HG03139 (cell line): ENCODE data around the gene AMOTL2.

Source experiments
- ATAC-seq: cut with Tn5 transposase; IDR thresholded peaks from one replicate; pipeline ENCODE4 v1.9.1; 2021; ENCODE audit not compliant: unreplicated experiment

Gene AMOTL2

DNA sequence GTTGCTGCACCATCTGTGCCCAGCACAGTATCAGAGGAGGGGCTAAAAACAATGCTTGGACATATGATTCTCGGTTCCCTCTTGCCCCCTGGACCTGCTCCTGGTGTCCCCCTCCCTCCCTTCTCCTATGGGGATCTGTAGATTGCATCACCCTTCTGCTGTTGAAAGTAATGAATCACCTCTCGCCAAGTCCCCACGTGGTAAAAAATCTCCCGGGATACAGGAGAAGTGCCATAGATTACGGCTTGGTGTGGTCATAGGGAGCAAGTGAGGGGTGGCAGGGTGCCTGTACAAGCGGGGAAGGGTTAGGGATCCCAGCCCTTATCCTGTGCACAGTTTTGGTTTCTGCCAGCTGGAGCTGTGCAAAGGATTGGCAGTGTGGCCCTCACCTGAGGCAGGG, 37.7 kb downstream of the AMOTL2 start:
- ATAC-seq = no peak

DNA sequence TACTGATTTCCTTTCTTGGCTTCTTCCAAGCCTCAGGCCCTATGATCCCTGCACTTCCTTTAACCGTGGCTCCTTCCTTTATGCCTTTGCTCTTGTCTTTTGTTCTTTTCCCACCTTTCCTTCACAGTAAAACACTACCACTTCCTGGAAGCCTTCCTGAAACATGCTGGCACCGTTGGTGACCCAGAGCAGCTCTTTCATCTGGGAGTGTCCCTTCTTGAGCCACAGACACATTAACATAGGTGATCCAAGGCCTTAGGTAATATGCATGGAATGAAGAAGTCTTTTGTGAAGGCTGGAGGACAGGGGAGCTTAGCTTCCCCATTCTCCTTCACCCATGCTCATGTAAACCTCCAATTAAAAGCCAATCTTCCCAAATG, 39.4 kb downstream of the AMOTL2 start:
- no peak for ATAC-seq

DNA sequence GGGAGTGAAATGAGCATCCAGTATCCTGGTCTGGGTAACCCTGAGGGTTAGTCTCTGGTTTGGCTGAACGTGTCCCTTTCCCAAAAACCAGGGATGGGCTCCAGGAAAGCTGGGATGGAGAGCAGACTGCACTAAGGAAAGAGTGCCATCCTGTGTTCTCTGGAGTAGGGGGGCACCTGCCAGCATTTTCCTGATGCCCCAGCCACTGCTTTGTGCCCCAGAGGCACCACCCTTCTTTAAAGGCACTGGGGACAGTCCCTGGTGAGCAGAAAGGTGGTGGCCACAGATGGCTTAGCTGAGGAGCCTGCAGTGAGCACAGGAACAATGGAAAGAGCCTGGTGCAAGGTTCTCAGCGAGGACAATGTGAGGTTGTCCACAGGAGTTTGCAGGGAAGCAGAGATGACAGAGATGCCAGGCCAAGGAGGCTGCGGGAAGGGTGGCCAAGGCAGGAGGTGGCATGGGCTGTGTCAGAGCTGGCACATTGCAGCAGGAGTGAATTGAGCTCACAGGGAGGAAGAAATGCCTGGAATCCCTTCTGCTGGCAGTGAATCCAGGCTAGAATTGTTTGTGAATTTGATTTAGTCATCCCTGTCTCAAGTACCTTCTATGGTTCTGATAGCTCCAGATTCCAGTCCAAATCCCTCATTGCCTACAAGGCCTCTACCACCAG, 39.9 kb downstream of the AMOTL2 start:
- ATAC-seq = no peak

DNA sequence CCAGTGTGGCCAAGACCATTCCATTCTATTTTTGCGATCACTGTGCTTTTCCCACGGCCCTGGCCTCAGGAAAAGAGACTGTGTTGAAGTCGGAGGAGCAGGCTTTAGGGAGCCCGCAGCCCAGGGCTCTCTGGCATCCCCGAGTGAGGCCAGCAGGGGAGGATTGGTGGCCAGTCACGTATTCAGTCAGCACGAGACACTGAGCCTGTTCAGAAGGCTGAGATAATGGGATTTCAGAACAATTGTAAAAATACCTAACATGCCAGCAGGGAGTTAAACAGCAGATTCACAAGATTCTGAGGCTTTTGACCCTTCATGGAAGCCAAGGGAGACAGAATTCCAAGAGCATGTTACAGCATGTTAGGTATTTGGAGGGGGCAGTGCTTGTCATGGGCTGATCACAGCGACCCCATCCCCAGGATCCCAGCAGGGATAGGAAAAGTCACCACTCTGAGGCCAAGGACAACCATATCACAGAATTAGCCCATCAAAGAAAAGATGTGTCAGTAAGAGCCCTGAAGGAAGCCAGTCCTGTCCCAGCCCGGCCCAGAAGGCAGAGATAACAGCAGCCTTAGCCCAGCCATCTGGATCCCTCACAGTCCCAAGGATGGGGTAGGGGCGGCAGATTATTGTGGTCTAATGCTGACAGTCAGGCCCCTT, 40.6 kb downstream of the AMOTL2 start:
- no peak for ATAC-seq

DNA sequence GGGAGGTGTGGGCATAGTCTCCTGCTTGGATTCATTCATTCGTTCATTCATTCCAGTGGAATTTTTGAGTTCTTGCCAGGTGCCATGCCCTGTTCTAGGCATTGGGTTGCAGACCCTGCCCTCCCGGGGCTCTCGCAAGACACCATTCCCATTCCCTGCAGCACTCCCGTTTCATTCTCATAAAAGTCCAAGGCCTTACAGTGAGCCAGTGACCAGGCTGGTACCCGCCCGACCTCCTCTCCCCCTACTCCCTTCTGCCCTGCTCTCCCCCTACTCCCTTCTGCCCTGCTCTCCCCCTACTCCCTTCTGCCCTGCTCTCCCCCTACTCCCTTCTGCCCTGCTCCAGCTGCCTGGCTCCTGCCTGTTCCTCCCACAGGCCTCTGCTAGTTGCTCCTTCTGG, 41.9 kb downstream of the AMOTL2 start:
- no peak for ATAC-seq

DNA sequence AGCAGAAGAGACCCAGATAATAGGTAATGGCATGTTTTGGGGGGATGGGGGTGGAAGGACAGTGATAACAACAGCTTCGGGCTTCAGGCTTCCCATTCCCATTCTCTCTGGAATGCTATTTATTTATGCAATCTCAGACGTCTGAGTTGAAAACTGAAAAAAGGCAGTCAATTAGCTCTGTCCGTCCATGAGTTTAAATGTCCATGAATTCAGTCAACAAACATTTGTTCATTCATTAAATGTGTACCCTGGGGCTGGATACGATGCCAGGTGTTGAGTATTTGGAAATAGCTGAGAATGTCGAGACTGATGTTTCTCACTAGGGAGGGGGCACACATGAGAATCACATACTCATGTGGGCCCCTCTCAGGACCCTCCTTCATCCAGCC, 42.4 kb downstream of the AMOTL2 start:
- ATAC-seq = no peak

DNA sequence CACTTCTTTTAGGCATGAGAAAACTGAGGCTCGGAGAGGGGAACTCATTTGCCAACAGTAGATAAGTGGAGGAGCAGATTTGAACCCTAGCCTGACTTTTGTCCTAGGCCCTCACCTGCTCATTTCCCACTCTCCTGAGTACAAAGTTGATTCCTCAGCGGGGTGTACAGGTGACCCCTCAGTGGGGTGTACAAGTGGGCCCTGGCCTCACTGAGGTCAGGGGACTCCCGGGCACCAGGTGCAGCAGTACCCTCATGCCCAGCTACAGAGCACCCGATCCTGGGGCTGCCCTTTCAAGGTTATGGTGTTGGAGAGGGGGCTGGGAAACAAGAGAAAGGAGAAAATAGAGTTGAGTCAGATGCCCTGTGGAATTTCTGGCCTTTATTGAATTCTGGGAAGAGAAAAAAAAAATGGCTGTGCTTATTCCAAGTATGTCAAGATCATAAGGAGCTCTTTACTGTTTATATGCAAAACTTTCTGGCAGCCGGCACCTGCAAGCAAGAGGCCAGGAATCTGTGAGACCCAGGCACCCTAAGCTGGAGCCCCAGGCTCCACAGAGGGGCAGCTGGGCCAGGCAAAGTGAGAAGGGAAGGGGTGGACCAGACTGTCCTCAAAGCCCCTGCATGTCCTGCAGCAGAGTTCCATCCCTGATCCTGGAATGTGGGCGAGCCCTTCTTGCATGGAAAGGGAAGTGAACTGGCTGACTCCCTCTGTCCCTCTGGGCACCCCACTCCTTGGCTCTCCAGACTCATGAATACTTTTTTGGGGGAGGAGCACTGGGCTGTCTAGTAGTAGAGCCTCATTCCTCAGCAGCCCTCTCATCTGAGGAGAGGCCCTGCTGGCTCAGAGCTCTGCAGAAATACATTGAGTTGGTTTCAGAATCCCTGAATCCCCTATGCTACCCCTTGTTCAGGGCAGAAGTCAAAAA, 43.1 kb downstream of the AMOTL2 start:
- no peak for ATAC-seq

DNA sequence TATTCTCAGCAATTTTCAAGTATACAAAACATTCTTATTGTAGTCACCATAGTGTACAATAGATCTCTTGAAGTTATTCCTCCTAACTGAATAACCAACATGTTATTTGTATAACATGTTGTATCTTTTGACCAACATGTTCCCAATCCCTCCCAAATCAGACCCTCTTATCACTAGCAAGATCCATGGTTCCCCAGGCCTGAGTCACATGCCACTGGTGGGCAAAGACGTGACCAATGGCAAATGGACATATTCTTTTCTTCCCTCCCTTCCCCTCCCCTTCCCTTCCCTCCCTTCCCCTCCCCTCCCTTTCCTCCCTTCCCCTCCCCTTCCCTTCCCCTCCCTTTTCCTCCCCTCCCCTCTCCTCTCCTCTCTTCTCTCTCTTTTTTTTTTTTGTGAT, 45.4 kb downstream of the AMOTL2 start:
- no peak for ATAC-seq

DNA sequence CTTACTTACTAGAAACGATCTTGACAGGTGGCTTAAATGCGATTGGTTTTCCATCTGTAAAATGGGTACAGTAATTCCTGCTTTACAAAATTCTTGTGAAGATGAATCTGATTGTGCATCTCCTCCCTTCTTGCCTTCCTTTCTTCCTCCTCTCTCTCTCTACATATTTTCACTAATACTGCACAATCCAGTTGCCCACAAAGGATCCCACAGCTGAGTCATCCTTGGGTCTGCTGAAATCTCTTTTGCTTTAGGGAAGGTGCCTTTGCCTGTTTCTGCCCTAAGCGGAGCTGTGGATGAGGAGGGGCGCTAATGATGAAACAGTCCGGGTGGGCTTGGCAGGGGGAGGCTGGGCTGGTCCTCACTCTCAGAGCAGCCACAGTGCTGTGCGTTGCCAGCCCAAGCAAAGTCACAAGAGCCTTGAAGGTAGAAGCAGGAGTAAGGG, 46.1 kb downstream of the AMOTL2 start:
- no peak for ATAC-seq

DNA sequence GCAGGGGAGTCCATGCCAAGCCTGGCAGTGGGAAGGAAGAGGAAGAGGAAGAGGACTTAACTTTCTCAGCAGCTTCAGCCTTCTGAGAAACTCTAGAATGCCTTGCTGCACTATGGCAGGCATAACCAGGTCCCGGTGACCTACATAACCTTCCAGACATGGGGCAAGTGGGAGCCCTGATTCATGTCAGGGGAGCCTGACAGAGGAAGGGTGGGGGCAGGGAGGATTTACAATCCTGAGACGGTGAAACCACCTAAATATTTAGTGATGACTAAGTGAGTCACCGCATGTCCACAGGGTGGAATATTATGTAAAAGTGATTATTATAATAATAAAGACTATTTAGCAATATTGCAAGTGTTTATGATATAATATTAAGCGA, 46.7 kb downstream of the AMOTL2 start:
- no peak for ATAC-seq

DNA sequence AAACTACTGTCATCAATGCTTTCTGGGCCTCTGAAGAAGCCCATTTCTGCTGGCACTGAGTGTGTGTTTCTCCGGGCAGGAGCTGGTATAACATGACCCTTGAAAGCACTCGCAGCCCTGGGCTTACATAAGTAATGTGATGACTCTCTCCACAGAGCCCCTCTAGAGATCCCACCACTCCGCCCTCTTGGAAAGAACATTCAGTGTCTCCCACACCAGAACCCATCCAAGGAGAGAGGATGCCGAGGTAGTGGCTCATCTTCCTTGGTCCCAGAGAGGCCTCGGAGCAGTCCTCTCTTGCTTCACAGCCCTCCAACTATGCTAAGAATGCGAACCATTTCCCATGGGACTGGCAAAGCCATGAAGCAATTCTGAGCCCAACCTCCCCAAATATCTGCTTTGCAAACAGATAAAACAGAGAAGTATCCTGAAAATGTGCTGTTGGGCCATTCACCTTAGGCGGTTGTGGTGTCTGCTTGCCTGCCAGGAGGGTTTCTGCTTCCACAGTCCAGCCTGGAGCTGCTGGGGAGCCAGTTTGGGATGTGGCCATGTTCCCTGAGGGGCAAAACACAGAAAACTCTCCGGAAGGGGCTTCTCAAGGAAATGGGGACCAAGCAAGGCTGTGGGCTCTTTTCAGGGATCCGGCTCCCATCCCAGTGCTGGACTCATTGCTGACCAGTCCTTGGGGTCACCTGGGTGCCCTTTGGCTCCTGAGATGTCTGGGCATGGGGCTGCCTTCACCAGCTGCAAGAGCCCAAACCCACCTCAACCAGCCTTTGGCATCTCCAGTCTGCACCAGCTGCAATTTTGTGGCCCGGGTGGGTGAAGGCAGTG, 47.3 kb downstream of the AMOTL2 start:
- no peak for ATAC-seq

DNA sequence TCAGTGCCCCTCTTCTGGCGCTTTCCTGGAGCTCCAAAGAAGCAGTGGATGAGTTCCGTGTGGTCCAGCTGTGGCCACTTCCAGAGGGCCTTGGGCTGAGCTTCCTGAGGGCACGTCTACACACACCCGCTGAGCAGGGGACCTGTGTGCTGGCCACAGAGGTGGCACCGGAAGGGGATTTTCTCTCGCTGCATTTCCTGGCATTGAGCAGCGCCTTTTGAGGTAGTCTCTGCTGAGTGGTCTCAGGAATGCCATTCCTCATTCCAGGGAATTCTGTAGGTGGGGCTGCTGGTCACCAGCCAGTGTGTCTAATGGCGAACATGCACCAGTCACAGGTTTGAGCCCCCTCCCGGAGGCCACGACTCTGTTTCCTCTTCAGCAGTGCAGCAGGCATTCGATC, 48.1 kb downstream of the AMOTL2 start:
- no peak for ATAC-seq

DNA sequence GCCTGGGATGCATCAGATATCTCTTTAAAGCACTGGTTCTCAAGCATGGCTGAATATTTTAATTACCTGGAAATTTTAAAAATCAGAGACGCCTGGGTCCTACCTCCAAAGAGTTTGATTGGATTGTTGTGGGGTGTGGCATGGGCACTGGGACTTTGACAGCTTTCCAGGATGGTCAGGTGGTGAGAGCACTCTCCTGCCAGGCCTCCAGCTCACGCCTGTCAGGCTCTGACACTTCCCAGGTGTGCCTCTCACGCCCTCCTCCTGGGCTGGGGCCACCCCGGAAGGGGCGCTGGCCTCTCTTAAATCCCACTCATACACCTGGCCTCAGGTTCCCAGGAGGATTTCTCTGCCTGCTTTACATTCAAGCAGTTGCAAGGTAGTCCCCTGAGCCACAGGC, 48.5 kb downstream of the AMOTL2 start:
- no peak for ATAC-seq

DNA sequence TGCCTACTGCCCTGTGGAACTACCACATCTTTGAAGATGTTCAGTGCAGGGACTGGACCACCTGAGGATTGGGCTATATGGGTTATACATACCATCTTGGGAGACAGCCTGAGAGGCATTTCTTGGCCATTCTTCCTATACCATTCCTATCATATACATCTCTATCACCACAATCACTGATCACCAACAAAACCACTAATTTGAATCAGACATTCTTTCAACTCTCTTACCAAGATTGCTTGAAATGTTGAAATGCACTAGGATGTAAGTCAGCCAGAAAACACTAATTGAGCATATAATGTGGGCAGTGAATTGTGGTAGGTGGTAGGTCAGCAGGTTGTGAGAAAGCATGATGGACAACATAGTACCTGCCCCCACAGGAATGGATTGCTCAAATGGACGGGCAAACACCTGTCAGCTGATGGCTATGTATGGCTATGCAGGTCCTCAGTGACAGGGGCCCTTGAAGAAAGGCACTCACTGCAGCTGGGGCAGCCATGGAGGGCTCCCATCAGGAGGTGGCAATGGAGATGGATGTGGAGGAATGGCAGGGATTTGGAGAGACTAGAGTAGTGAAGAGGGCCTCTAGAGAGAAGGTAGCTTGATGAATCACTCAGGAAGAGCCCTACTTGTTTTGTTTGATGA, 49.1 kb downstream of the AMOTL2 start:
- no peak for ATAC-seq

DNA sequence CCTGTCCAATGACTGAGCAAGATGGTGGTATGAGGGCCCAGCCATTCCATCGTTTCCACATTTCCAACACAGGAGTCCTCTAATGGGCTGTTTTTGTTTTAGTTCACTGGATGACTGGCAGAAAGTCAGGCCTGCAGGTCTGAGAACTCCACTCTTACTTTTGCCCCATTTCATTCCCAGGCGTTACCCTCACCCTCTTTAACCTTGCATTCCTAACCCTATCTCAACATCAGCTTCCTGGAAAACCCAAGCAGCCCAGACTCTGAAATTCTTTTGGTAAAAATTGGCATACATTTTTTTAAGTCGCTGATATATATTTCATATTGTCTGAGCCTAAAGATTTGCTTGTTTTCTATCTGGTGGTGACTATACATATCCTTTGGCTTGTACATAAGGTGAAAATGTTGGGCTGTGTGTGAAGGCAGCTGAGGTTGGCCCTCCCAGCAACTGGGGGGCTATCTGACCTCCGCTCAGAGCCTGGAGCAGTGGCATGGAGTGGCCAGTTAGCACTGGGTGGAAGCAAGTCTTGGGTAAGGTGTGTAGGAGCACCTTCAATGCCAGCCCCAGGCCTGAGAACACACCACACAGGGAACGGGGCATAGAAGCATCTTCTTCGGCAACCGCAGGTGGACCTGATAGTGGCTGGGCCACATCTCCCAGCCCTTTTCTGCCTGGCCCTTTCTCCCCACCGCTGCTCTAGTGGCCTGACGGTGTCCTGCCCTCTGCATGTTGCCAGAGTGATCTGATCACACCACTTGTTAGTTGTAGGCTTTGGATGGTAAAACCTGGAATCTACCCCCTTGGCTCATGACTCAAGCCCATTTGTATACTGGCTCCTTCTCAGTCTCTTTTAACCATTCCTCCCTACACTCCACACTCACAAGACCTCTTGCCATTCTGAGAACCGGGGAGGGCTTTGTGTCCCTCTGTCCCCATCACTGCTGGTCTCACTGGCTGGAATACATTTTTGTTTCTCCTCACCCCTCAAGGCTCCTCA, 50.0 kb downstream of the AMOTL2 start:
- no peak for ATAC-seq

DNA sequence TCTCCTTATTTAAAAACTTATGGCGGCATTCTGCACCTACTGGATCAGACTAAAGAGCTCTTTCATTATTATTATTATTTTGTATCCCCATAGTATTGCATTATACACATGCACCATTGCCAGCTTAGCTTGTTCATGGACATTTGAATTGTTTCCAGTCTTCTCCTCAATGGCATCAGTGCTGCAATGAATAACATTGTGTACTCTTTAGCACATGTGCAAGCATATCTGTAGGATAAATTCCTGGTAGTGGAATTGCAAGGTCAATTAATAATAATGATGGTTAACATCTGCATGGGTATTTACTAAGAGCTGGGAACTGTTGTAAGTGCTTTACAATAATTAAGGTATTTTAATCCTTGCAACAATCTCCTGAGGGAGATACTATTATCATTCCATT, 52.0 kb downstream of the AMOTL2 start:
- ATAC-seq = no peak

DNA sequence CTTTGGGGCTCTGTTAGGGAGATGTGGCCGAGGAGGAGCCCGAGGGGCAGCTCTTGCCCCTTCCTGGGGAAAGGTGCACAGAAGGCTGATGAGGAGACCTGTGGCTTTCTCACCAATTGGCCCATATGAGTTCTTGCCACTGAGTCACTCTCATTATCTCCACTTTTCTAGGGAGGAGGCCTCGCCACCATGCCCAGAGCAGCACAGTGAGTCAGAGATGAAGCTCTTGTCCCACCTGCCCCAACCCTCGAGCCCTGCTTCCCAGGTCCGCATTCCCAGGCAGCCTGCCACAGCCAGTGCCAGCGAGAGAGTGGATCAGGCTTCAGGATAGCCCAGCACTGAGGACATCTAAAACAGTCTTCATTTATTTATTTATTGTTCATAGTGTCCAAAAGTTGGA, 53.5 kb downstream of the AMOTL2 start:
- no peak for ATAC-seq

DNA sequence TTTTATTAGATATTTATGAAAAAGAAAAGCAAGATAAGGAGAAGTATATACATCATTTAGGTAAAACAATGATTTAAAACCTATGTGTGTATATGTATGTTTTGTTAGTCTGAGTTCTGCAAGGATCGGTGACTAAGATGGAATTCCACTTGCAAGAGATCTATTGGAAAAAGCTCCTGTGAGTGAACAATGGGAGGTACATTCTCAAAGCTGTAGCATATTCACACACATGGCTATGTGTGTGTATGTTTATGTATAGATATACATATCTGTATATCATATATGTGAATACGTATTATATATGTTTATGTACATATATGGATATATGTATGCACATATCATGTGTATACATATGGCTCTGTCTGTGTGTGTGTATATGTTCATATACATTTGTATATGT, 54.3 kb downstream of the AMOTL2 start:
- ATAC-seq = no peak

DNA sequence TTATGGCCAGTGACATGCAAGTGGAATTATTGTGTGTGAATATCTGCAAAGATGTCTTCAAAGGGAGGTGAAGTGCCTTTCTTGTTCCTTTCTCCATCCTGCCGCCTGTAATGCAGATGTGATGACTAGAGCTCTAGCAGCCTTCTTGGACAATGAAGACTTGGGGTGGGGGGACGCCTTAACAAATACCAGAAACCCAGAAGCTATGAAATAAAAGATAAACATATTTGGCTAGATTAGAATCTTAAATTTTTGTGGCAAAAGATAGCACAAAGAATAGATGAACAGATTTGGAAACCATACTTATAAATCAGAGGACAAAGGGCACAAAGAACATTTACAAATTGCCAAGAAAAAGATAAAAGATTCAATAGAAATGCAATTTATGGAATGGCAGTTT, 56.1 kb downstream of the AMOTL2 start:
- no peak for ATAC-seq
